ENCODE data around the gene VANGL1. TPM values are rescaled to one million over a fixed set of nuclear protein-coding genes. Genes with fewer than 3 reads are reported as not detected.
A peak's percentile ranks its signal among the peaks of the same experiment; 100 is the strongest.

The VANGL1 gene
- polyA plus RNA-seq (2013) = 8.2 TPM

DNA sequence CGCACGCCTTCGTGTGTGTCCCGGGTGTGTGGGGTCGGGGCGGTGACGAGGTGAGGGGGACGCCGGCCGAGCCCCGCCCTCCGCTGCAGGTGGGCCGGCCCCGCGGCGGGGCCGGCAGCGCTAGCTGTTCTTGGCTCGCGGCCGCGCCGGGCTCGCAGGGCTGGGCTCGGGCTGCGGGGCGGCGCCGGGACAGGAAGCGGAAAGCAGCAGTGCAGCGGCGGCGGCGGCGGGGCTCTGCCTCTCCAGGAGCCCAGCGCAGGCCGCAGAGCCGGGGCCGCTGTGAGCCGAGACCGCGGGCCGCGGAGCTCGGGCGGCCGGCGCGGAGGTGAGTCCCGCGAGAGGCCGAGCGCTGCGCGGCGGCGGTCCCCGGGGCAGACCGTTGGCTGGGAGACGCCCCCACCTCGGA is at the start of gene VANGL1:
Gene VANGL1, plus strand, starts transcription at position 209 of the 406 bp plus-strand sequence. CDS start 9,444 bp downstream, outside the sequence.
- peaks cover 0 to 21% (median 12%) of the 10 kb centered on the region in 5 experiments for H3K9me3 ChIP-seq (ENCODE audit: control extremely low read depth in 1 of 5, control insufficient read depth in 4 of 5, insufficient read depth in 2 of 5, low read depth in 1 of 5, low read length in 4 of 5)
- H3K27me3 ChIP-seq (replicated peaks in 2 of 5; ENCODE audit: control insufficient read depth in 4 of 5, insufficient read depth in 5 of 5, low read length in 4 of 5) = no peaks in the 10 kb centered on the region
- ChIA-PET CTCF (interaction anchor here (1.0 to 5.7 kb wide), 3 partner anchors 9 to 33 kb away, joined by 3 to 28 read pairs (median 5); no protein-coding TSS in a partner anchor), POLR2A (interaction anchor here (1.1 kb wide), 1 partner anchor 33 kb away, joined by 3 read pairs; no protein-coding TSS in a partner anchor)
- peaks cover 0 to 18% (median 15%) of the 10 kb centered on the region in 4 experiments for H3K4me1 ChIP-seq (ENCODE audit: control extremely low read depth in 1 of 4, control insufficient read depth in 4 of 4, insufficient read depth in 4 of 4, low read length in 3 of 4)
- peak; percentile 69 to 88 (median 78) for DNase-seq
- peak within 1 kb of the TSS; percentile 72 to 90 (median 85) for H3K4me3 ChIP-seq (ENCODE audit: control insufficient read depth in 1 of 7, extremely low read depth in 1 of 7, insufficient read depth in 4 of 7, low read depth in 2 of 7, low read length in 6 of 7)
- WGBS (ENCODE audit: insufficient coverage) = 0% methylated on average over 26 of the region's 61 CpGs
- peaks cover 0 to 5% (median 0%) of the 10 kb centered on the region in 4 experiments for H3K36me3 ChIP-seq (ENCODE audit: control insufficient read depth in 4 of 4, insufficient read depth in 4 of 4, low read length in 3 of 4)
- peak within 1 kb of the TSS; percentile 36 to 67 for H3K27ac ChIP-seq (ENCODE audit: insufficient read depth in 1 of 2, low read depth in 1 of 2, low read length in 2 of 2, poor library complexity in 1 of 2, severe bottlenecking in 2 of 2)

DNA sequence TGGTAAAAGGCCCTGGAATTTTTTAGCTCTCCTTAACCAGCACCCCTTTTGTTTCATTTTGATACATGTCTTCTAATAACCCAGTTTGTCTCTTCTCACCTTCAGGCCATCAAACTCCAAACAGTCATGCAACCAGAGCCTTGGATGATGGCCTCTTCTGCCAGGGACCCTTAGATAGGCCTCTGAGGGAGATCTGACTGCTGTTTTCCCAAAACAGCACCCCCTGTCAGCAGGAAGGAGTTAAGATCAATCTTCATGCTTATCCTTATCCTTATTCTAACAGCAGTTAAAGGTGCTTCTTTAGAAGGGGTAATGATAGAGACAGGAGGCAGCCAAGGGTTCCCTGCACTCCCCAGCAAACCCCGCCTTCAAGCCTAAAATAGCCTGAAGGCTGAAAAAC is 49.5 kb upstream of the VANGL1 start:
- CTCF ChIA-PET = interaction anchor here (1.0 to 7.5 kb wide), 4 partner anchors 33 to 452 kb away, joined by 3 to 150 read pairs (median 4); no protein-coding TSS in a partner anchor
- Histone ChIP-seq H3K36me3 (ENCODE audit: control insufficient read depth in 4 of 4, insufficient read depth in 4 of 4, low read length in 3 of 4) (no peaks in the 10 kb centered on the region), H3K27ac (ENCODE audit: insufficient read depth in 1 of 2, low read depth in 1 of 2, low read length in 2 of 2, poor library complexity in 1 of 2, severe bottlenecking in 2 of 2) (no peak overlapping the region), H3K9me3 (ENCODE audit: control extremely low read depth in 1 of 5, control insufficient read depth in 4 of 5, insufficient read depth in 2 of 5, low read depth in 1 of 5, low read length in 4 of 5) (peaks cover 0 to 31% (median 4%) of the 10 kb centered on the region in 5 experiments), H3K27me3 (replicated peaks in 2 of 5; ENCODE audit: control insufficient read depth in 4 of 5, insufficient read depth in 5 of 5, low read length in 4 of 5) (no peaks in the 10 kb centered on the region), H3K4me3 (ENCODE audit: control insufficient read depth in 1 of 7, extremely low read depth in 1 of 7, insufficient read depth in 4 of 7, low read depth in 2 of 7, low read length in 6 of 7) (no peak overlapping the region), H3K4me1 (ENCODE audit: control extremely low read depth in 1 of 4, control insufficient read depth in 4 of 4, insufficient read depth in 4 of 4, low read length in 3 of 4) (peaks cover 0 to 4% (median 0%) of the 10 kb centered on the region in 4 experiments)
- POLR2A ChIA-PET = no interaction called here
- no peak for DNase-seq
- WGBS (ENCODE audit: insufficient coverage) = 100% methylated on average over 1 of the region's 1 CpG

DNA sequence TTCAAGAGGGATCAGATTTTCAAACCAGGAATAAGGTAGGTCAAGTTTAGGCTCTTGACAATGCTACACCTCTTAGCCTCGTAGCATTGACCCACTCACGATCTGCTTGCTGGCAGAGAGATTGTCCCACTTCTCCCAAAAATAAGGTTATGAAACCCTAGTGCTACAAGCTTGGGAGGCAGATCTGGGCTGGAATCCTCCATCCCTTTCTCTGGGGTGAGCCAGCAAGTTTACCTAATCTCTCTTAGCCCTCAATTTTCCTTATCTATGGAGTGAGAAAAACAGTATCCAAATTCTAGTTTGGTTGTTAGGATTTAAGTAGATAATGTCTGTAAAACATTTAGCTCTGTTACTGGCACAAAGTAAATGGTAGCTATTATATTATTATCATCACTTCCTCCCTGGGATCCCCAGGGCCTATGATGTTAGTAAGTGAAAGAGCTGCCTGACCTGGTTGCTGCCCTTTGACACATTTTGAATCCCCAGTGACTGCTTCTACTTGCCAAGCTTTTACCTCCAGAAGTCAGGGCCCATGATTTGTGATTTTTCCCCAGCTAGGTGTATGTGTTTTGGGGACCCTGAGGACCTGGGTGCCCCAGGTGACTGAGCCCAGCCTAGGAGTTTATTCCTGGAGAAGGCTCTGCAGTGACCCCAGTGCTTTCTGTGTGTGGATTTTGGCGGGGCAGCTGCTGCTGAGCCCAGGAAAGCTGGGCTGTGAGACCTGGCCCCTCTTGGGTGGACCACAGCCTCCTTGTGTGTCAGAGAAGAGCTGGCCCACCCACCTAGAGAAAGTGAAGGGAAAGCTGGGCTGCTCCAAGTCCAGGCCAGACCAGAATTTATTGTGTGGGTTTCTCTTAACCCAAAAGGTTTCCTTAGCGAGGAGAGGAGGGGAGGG is 48.2 kb upstream of the VANGL1 start:
- POLR2A ChIA-PET = interaction anchor here (0.8 kb wide), 1 partner anchor 8 kb away, joined by 3 read pairs; no protein-coding TSS in a partner anchor

DNA sequence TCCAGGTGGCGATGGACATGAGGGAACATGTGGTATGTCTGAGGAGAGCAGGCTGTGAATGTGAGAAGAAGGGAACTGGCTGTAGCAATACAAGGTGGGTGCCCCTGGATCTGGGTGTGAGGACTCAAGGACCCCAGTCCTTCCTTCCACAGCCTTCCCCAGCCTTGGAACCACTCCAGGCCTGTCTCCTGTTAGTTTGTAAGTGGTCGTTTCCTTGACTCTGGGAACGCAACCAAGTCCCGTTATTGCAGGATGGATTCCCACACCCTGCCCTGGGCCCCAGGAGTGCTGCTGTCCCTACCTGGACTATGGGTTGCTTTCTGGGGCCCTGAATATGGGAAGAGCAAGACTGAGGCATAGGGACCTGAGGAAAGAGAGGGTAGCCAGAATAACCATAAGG is 47.2 kb upstream of the VANGL1 start:
- H3K4me1 ChIP-seq (ENCODE audit: control extremely low read depth in 1 of 4, control insufficient read depth in 4 of 4, insufficient read depth in 4 of 4, low read length in 3 of 4) = peaks cover 0 to 4% (median 0%) of the 10 kb centered on the region in 4 experiments
- no peak for DNase-seq
- CTCF ChIA-PET = interaction anchor here (0.8 to 7.5 kb wide), 12 partner anchors 7 to 541 kb away, joined by 3 to 150 read pairs (median 4); no protein-coding TSS in a partner anchor
- 80% methylated on average over 3 of the region's 4 CpGs for WGBS (ENCODE audit: insufficient coverage)
- H3K9me3 ChIP-seq (ENCODE audit: control extremely low read depth in 1 of 5, control insufficient read depth in 4 of 5, insufficient read depth in 2 of 5, low read depth in 1 of 5, low read length in 4 of 5) = peaks cover 0 to 18% (median 0%) of the 10 kb centered on the region in 5 experiments
- no peak overlapping the region for H3K27ac ChIP-seq (ENCODE audit: insufficient read depth in 1 of 2, low read depth in 1 of 2, low read length in 2 of 2, poor library complexity in 1 of 2, severe bottlenecking in 2 of 2)
- H3K27me3 ChIP-seq (replicated peaks in 2 of 5; ENCODE audit: control insufficient read depth in 4 of 5, insufficient read depth in 5 of 5, low read length in 4 of 5) = no peaks in the 10 kb centered on the region
- H3K4me3 ChIP-seq (ENCODE audit: control insufficient read depth in 1 of 7, extremely low read depth in 1 of 7, insufficient read depth in 4 of 7, low read depth in 2 of 7, low read length in 6 of 7) = no peak overlapping the region
- POLR2A ChIA-PET = interaction anchor here (0.8 kb wide), 1 partner anchor 9 kb away, joined by 3 read pairs; no protein-coding TSS in a partner anchor
- H3K36me3 ChIP-seq (ENCODE audit: control insufficient read depth in 4 of 4, insufficient read depth in 4 of 4, low read length in 3 of 4) = no peaks in the 10 kb centered on the region

More for the DNA sequence above, 48.2 kb upstream of the VANGL1 start:
- no peak overlapping the region for H3K27ac ChIP-seq (ENCODE audit: insufficient read depth in 1 of 2, low read depth in 1 of 2, low read length in 2 of 2, poor library complexity in 1 of 2, severe bottlenecking in 2 of 2)
- H3K4me1 ChIP-seq (ENCODE audit: control extremely low read depth in 1 of 4, control insufficient read depth in 4 of 4, insufficient read depth in 4 of 4, low read length in 3 of 4) = peaks cover 0 to 4% (median 0%) of the 10 kb centered on the region in 4 experiments
- peaks cover 0 to 22% (median 0%) of the 10 kb centered on the region in 5 experiments for H3K9me3 ChIP-seq (ENCODE audit: control extremely low read depth in 1 of 5, control insufficient read depth in 4 of 5, insufficient read depth in 2 of 5, low read depth in 1 of 5, low read length in 4 of 5)
- no peak overlapping the region for H3K4me3 ChIP-seq (ENCODE audit: control insufficient read depth in 1 of 7, extremely low read depth in 1 of 7, insufficient read depth in 4 of 7, low read depth in 2 of 7, low read length in 6 of 7)
- H3K36me3 ChIP-seq (ENCODE audit: control insufficient read depth in 4 of 4, insufficient read depth in 4 of 4, low read length in 3 of 4) = no peaks in the 10 kb centered on the region
- CTCF ChIA-PET = interaction anchor here (0.8 to 7.5 kb wide), 9 partner anchors 8 to 540 kb away, joined by 3 to 150 read pairs (median 3); no protein-coding TSS in a partner anchor
- WGBS (ENCODE audit: insufficient coverage) = 100% methylated on average over 3 of the region's 4 CpGs
- H3K27me3 ChIP-seq (replicated peaks in 2 of 5; ENCODE audit: control insufficient read depth in 4 of 5, insufficient read depth in 5 of 5, low read length in 4 of 5) = no peaks in the 10 kb centered on the region
- no peak for DNase-seq

DNA sequence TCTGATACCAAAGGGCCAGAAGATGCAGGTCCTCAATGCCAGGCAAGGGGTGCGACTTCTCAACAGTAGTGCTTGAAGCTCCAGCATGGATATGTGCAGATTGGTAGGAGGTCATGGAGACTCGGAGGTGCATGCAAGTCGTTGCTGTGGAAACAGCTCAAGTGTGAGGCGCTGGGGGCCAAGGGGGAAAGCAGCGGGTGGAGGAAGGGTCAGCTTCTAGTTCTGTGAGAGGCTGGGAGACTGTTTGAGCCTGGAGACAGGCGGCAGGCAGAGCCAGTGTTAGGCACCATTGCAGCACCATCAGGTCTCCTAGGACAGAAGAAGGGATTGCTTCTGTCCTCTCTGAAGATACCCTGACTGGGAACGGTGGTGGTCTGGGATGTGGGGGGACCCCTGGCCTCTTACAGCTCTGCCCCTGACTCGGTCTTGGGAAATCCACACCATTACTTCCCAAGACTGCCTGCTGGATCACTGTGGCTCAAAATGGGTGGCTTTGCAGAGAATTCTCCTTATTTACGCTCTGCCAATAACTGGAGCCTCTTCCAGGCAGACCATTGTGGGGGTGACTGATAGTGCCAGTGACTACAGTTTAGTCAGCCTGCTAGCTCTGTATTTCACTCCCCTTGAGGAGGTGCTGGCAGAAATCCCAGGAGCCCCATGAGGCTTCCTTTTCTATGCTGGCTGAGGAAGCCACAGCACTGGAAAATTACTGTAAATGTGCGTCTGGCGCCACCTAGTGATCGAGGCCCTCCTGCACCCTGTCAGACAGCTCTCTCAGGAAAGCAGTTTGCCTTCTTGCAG is 46.3 kb upstream of the VANGL1 start:
- WGBS (ENCODE audit: insufficient coverage) = 65% methylated on average over 10 of the region's 12 CpGs
- CTCF ChIA-PET = interaction anchor here (0.8 to 7.5 kb wide), 20 partner anchors 8 to 462 kb away, joined by 3 to 150 read pairs (median 4); no protein-coding TSS in a partner anchor
- peaks cover 0 to 4% (median 0%) of the 10 kb centered on the region in 4 experiments for H3K4me1 ChIP-seq (ENCODE audit: control extremely low read depth in 1 of 4, control insufficient read depth in 4 of 4, insufficient read depth in 4 of 4, low read length in 3 of 4)
- DNase-seq = peak; percentile 72 to 86 (median 80)
- POLR2A ChIA-PET = no interaction called here
- no peaks in the 10 kb centered on the region for H3K36me3 ChIP-seq (ENCODE audit: control insufficient read depth in 4 of 4, insufficient read depth in 4 of 4, low read length in 3 of 4)
- H3K4me3 ChIP-seq (ENCODE audit: control insufficient read depth in 1 of 7, extremely low read depth in 1 of 7, insufficient read depth in 4 of 7, low read depth in 2 of 7, low read length in 6 of 7) = no peak overlapping the region
- peaks cover 0 to 10% (median 0%) of the 10 kb centered on the region in 5 experiments for H3K9me3 ChIP-seq (ENCODE audit: control extremely low read depth in 1 of 5, control insufficient read depth in 4 of 5, insufficient read depth in 2 of 5, low read depth in 1 of 5, low read length in 4 of 5)
- H3K27me3 ChIP-seq (replicated peaks in 2 of 5; ENCODE audit: control insufficient read depth in 4 of 5, insufficient read depth in 5 of 5, low read length in 4 of 5) = no peaks in the 10 kb centered on the region
- no peak overlapping the region for H3K27ac ChIP-seq (ENCODE audit: insufficient read depth in 1 of 2, low read depth in 1 of 2, low read length in 2 of 2, poor library complexity in 1 of 2, severe bottlenecking in 2 of 2)

DNA sequence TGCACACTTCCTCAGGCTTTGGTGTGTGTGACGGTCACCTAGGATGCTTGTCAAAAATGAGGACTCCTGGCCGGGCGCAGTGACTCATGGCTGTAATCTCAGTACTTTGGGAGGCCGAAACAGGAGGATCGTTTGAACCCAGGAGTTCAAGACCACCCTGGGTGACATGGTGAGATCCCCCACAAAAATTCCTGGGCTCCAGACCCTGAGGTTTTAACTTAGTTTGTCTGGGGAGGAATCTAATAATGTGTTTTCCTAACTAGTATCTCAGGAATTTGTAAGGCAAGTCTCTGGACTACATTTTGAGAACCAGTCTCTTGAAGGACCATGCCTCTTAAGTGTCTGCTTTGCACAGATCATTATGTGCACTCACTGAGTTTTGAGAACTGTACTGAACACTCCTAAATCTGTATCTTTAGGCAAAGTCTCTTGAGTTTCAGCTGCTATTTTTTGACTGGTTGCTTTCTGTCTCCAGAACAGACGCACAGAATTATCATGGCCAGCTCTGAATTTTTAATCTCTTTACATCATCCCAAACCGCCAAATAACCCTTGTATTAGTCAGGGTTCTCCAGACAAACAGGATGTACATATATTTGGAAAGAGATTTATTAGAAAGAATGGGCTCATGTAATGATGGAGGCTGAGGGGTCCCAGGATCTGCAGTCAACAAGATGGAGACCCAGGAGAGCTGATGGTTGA is 45.5 kb upstream of the VANGL1 start:
- Histone ChIP-seq H3K27ac (ENCODE audit: insufficient read depth in 1 of 2, low read depth in 1 of 2, low read length in 2 of 2, poor library complexity in 1 of 2, severe bottlenecking in 2 of 2) (no peak overlapping the region), H3K27me3 (replicated peaks in 2 of 5; ENCODE audit: control insufficient read depth in 4 of 5, insufficient read depth in 5 of 5, low read length in 4 of 5) (no peaks in the 10 kb centered on the region), H3K4me1 (ENCODE audit: control extremely low read depth in 1 of 4, control insufficient read depth in 4 of 4, insufficient read depth in 4 of 4, low read length in 3 of 4) (peaks cover 0 to 4% (median 0%) of the 10 kb centered on the region in 4 experiments), H3K36me3 (ENCODE audit: control insufficient read depth in 4 of 4, insufficient read depth in 4 of 4, low read length in 3 of 4) (no peaks in the 10 kb centered on the region), H3K9me3 (ENCODE audit: control extremely low read depth in 1 of 5, control insufficient read depth in 4 of 5, insufficient read depth in 2 of 5, low read depth in 1 of 5, low read length in 4 of 5) (peaks cover 0 to 6% (median 0%) of the 10 kb centered on the region in 5 experiments), H3K4me3 (ENCODE audit: control insufficient read depth in 1 of 7, extremely low read depth in 1 of 7, insufficient read depth in 4 of 7, low read depth in 2 of 7, low read length in 6 of 7) (no peak overlapping the region)
- WGBS (ENCODE audit: insufficient coverage) = 3% methylated on average over 3 of the region's 7 CpGs
- CTCF ChIA-PET = interaction anchor here (0.5 to 7.5 kb wide), 20 partner anchors 9 to 614 kb away, joined by 3 to 150 read pairs (median 4); no protein-coding TSS in a partner anchor
- no peak for DNase-seq
- POLR2A ChIA-PET = no interaction called here
